Fibroblast of mammary gland (primary cell): ENCODE data around the gene SBF2.

Experiments used
- DNase-seq: peaks from one replicate; pipeline ENCODE4 v3.0.0-alpha.2; 2010; ENCODE audit warnings: low read depth
- H3K4me3 ChIP-seq: 2 replicates; pipeline ENCODE4 v1.5.1; 2011; ENCODE audit warnings: low read depth, mild to moderate bottlenecking, low read length, moderate library complexity; ENCODE audit not compliant: control insufficient read depth
- TF ChIP-seq, protein P1 (sequence below): conservative IDR thresholded peaks from 2 replicates; pipeline ENCODE4 v1.5.1; 2011; ENCODE audit warnings: low read depth, low read length, inconsistent platforms; ENCODE audit not compliant: control insufficient read depth, insufficient read depth

SBF2 gene

DNA sequence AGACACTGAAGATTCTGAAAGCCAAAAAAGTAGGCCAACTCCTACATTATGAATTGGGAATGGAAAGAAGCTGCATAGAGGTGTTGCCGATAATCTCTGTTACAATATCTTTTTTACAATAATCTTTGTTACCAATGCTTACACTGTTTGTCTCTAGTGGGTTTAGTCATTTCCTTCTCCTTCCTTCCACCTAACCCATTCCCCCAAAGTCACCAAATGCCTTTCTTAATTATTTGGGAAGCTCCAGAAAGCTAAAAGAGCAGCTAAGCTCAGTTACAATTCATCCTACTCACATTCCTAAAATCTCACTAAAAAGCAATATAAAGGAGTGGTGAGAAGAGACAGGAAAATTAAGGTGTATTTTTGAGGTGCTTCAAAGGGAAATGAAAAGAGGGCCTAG is 316.5 kb downstream of the SBF2 start:
- no peak for DNase-seq
- H3K4me3 ChIP-seq = no peak overlapping the region
- TF ChIP-seq, protein P1, sequence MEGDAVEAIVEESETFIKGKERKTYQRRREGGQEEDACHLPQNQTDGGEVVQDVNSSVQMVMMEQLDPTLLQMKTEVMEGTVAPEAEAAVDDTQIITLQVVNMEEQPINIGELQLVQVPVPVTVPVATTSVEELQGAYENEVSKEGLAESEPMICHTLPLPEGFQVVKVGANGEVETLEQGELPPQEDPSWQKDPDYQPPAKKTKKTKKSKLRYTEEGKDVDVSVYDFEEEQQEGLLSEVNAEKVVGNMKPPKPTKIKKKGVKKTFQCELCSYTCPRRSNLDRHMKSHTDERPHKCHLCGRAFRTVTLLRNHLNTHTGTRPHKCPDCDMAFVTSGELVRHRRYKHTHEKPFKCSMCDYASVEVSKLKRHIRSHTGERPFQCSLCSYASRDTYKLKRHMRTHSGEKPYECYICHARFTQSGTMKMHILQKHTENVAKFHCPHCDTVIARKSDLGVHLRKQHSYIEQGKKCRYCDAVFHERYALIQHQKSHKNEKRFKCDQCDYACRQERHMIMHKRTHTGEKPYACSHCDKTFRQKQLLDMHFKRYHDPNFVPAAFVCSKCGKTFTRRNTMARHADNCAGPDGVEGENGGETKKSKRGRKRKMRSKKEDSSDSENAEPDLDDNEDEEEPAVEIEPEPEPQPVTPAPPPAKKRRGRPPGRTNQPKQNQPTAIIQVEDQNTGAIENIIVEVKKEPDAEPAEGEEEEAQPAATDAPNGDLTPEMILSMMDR = no peak

DNA sequence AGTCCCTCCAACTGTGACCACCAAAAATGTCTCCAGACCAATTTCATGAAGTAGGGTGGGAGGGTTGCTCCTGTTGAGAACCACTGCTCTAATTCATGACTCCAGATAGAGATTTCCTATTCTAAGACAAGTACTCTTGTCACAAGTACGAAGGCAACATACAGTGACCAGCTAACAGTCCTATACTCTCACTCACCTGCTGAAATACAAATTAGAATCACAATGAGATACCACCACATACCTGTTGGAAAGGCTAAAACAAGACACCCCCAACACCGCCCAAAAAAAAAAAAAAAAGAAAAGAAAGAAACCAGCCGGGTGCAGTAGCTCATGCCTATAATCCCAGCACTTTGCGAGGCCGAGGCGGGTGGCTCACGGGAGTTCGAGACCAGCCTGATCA is 319.6 kb downstream of the SBF2 start:
- DNase-seq = no peak
- TF ChIP-seq, protein P1 = no peak
- H3K4me3 ChIP-seq = no peak overlapping the region

- TF ChIP-seq, protein P1 = no peak
- DNase-seq = no peak
- no peak overlapping the region for H3K4me3 ChIP-seq
Observed at GRCh38 chr11:9973921-9974320, 320.1 kb downstream of the SBF2 start.

DNA sequence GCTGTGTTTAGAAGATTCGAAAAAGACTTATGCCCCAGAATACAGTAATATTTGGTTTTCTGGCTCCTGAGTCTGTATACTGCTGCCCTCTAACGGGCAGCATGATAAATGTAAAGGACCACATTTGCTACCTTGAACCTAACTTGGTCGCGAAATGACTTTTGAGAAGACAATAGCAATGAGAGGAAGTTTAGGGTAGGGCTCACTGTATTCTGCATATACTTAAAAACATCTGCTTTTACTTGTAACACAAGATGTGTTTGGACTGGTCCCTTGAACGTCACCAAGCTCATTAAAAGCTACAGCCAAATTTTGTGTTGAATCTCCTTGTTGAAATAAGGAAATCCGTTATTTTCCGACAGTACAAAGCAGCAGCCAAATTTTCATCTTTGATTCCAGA is 321.0 kb downstream of the SBF2 start:
- TF ChIP-seq, protein P1 = peak; percentile 88
- H3K4me3 ChIP-seq = no peak overlapping the region
- DNase-seq = peak; percentile 74

- no peak for DNase-seq
- no peak overlapping the region for H3K4me3 ChIP-seq
- TF ChIP-seq, protein P1 = no peak
Observed at GRCh38 chr11:9971894-9972293, 322.1 kb downstream of the SBF2 start.

DNA sequence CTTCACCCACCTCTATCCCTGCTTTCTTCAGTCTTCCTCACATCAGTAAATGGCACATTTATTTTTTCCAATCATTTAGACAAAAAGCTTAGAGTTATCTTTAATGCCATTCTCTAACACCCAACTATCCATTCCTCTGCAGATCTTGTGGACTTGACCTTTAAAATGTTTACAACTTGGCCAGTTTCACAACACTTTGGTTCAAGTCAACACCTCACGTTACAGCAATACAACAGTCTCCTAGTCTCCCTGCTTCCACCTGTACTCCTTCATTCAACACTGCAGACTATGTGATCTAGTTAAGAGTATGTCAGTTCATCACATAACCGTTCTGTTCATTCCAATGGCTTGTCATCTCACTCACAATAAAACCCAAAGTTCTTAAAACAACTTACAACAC is 325.0 kb downstream of the SBF2 start:
- TF ChIP-seq, protein P1 = no peak
- H3K4me3 ChIP-seq = no peak overlapping the region
- DNase-seq = no peak

DNA sequence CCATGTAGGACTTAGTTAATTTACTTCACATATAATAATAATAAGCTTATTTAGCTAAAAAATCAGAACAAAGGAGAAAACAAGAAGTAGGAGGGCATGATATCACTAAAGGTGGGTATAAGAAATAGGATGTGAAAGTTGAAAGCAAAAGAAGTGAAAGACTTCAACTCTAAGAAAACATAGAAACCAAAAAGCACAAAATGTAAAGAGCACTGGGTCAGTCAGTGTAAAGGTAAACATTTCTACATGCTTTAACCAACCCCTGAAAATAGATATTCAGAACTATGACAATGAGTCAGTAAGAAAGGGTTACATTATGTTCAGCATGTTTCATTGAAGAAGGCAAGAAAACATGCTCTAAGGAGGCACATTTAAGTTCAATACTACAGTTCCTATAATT is 331.3 kb downstream of the SBF2 start:
- TF ChIP-seq, protein P1 = no peak
- no peak overlapping the region for H3K4me3 ChIP-seq
- DNase-seq = no peak
